Activated CD4-positive, alpha-beta T cell treated with anti-CD3 and anti-CD28 coated beads, Interleukin-2, amount 10 ng/mL, durations not matched to agents 24 days and 14 days (primary cell): ENCODE results near the gene KLRD1. TPM values are rescaled to one million over a fixed set of nuclear protein-coding genes. Genes with fewer than 3 reads are reported as not detected.
A peak's percentile ranks its signal among the peaks of the same experiment; 100 is the strongest.
"Not testable (repeated sequence)": the region's sequence is repeated elsewhere in the genome, so short reads cannot be mapped to it uniquely, and the experiment has no call there.

Source experiments
- DNase-seq: peaks from one replicate; pipeline ENCODE4 v3.0.0; 2022
- H3K27ac Mint-ChIP-seq: one replicate; pipeline ENCODE4 v1.8.0; 2022; ENCODE audit warnings: mild to moderate bottlenecking, mixed read lengths
- H3K27me3 Mint-ChIP-seq: one replicate; pipeline ENCODE4 v1.8.0; 2022; ENCODE audit warnings: mixed read lengths
- H3K36me3 Mint-ChIP-seq: one replicate; pipeline ENCODE4 v1.8.0; 2022; ENCODE audit warnings: low read depth, mild to moderate bottlenecking, mixed read lengths
- H3K4me1 Mint-ChIP-seq: one replicate; pipeline ENCODE4 v1.8.0; 2021; ENCODE audit warnings: mixed read lengths
- H3K4me3 Mint-ChIP-seq: one replicate; pipeline ENCODE4 v1.8.0; 2022; ENCODE audit warnings: mild to moderate bottlenecking, moderate library complexity, mixed read lengths
- H3K9me3 Mint-ChIP-seq: one replicate; pipeline ENCODE4 v1.8.0; 2021; ENCODE audit warnings: mixed read lengths
- intact Hi-C: fragments of 100-400 bp; cut with micrococcal nuclease; formaldehyde crosslinking; loops from one replicate; pipeline ENCODE4 v1.15.1; 2023
- total RNA-seq: library from RNA; stranded (reverse); gene quantifications from 2 replicates; pipeline ENCODE4 v1.2.3, GENCODE V29; 2022

KLRD1 gene
- total RNA-seq, 1 donor from 2014 or later: 1.7 TPM

GRCh38 chr12:10304161-10304574, 3.5 kb upstream of the KLRD1 start:
- Mint-ChIP-seq H3K27ac (peak overlapping the region; percentile 53), H3K9me3 (peaks cover 4% of the 10 kb centered on the region), H3K4me3 (no peak overlapping the region), H3K36me3 (no peaks in the 10 kb centered on the region), H3K4me1 (peaks cover 37% of the 10 kb centered on the region), H3K27me3 (peaks cover 26% of the 10 kb centered on the region)
- intact Hi-C loops: loop anchor here (1.0 to 10.0 kb wide), 7 partner anchors 11 to 1059 kb away; no protein-coding TSS in a partner anchor
- DNase-seq: peak; percentile 69

GRCh38 chr12:10305411-10305810, 2.3 kb upstream of the KLRD1 start:
- no peak for DNase-seq
- no peak overlapping the region for H3K4me3 Mint-ChIP-seq
- no peak overlapping the region for H3K27ac Mint-ChIP-seq
- peaks cover 28% of the 10 kb centered on the region for H3K27me3 Mint-ChIP-seq
- H3K36me3 Mint-ChIP-seq: no peaks in the 10 kb centered on the region
- H3K9me3 Mint-ChIP-seq: no peaks in the 10 kb centered on the region
- peaks cover 37% of the 10 kb centered on the region for H3K4me1 Mint-ChIP-seq
- intact Hi-C loops: loop anchor here (2.0 to 10.0 kb wide), 3 partner anchors 19 to 1061 kb away; no protein-coding TSS in a partner anchor

- peaks cover 24% of the 10 kb centered on the region for H3K27me3 Mint-ChIP-seq
- no peaks in the 10 kb centered on the region for H3K9me3 Mint-ChIP-seq
- intact Hi-C loops: no loop called here
- no peaks in the 10 kb centered on the region for H3K36me3 Mint-ChIP-seq
- H3K4me1 Mint-ChIP-seq: peaks cover 5% of the 10 kb centered on the region
- H3K27ac Mint-ChIP-seq: no peak overlapping the region
- DNase-seq: no peak
- no peak overlapping the region for H3K4me3 Mint-ChIP-seq
Observed at GRCh38 chr12:10310926-10311720, 3.5 kb downstream of the KLRD1 start.

DNA sequence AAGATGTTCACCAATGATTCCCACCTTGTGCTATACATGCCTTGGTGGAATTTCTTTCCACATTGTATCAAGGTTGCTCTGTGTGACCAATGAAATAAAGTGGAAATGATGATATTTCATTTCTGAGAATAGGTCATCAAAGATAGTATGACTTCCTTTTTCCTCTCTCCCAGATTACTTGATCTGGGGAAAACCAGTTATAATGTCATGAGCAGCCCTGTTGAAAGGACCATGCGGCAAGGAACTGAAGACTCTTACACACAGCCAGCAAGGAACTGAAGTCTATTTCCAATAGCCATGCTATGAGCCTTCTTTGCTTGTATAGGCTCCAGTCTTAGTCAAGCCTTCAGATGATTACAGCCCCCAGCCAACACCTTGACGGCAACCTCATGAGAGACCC, 11.7 kb downstream of the KLRD1 start:
- intact Hi-C loops: no loop called here

GRCh38 chr12:10320643-10321042, 13.0 kb downstream of the KLRD1 start:
- Mint-ChIP-seq H3K4me1 (peaks cover 15% of the 10 kb centered on the region), H3K4me3 (peak overlapping the region; percentile 0)

More for the DNA sequence above, 11.7 kb downstream of the KLRD1 start:
- no peak for DNase-seq
- no peak overlapping the region for H3K4me3 Mint-ChIP-seq
- peak overlapping the region; percentile 63 for H3K27ac Mint-ChIP-seq
- peaks cover 9% of the 10 kb centered on the region for H3K27me3 Mint-ChIP-seq
- peaks cover 15% of the 10 kb centered on the region for H3K4me1 Mint-ChIP-seq
- peaks cover 9% of the 10 kb centered on the region for H3K9me3 Mint-ChIP-seq
- H3K36me3 Mint-ChIP-seq: no peaks in the 10 kb centered on the region

DNA sequence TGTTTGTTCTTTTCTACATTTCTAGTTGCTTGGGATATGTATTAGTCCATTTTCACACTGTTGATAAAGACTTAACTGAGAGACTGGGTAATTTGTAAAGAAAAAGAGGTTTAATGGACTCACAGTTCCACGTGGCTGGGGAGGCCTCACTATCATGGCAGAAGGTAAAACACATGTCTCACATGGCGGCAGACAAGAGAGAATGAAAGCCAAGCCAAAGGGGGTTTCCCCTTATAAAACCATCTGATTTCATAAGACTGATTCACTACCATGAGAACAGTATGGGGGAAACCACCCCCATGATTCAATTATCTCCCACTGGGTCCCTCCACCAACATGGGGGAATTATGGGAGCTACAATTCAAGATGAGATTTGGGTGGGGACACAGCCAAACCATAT, 21.0 kb downstream of the KLRD1 start:
- H3K4me1 Mint-ChIP-seq, H3K36me3 Mint-ChIP-seq, H3K4me3 Mint-ChIP-seq, H3K9me3 Mint-ChIP-seq, H3K27ac Mint-ChIP-seq, DNase-seq, intact Hi-C loops: not testable (repeated sequence)
- H3K27me3 Mint-ChIP-seq: peaks cover 12% of the 10 kb centered on the region

More at GRCh38 chr12:10320643-10321042, 13.0 kb downstream of the KLRD1 start:
- Mint-ChIP-seq H3K27me3 (peaks cover 7% of the 10 kb centered on the region), H3K9me3 (peaks cover 13% of the 10 kb centered on the region), H3K27ac (peak overlapping the region; percentile 77), H3K36me3 (no peaks in the 10 kb centered on the region)
- DNase-seq: no peak
- intact Hi-C loops: loop anchor here (1.0 to 2.0 kb wide), 3 partner anchors 16 to 221 kb away; no protein-coding TSS in a partner anchor

DNA sequence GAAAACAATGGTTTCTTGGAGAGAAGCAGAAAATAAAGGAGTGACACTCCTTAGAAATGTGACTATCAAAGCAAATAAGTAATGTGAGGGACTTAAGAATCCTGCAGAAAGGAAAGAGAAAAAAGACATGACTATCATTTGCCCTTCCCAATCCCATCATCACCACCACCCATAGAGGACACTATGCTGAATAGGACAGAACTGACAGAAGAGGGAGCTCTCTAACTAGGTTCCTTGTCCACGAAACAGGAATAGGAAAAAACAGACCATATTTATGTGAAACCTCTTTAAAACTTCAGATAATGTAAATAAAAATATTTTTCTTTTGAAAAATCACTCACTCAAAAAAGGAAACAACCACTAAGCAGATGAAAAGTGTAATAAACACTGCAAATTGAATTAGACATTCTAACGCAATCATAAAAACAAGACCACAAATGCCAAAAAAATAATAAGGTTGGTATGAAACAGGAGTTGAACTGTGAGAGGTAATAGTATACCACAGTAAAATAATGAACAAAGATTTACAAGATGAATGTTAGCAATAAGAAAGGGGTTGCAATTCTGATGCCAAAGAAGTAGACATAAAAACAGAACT, 24.1 kb downstream of the KLRD1 start:
- H3K9me3 Mint-ChIP-seq: no peaks in the 10 kb centered on the region
- peaks cover 11% of the 10 kb centered on the region for H3K27me3 Mint-ChIP-seq
- H3K27ac Mint-ChIP-seq: no peak overlapping the region
- H3K4me1 Mint-ChIP-seq: no peaks in the 10 kb centered on the region
- DNase-seq: no peak
- no peak overlapping the region for H3K4me3 Mint-ChIP-seq
- intact Hi-C loops: loop anchor here (2.0 kb wide), 1 partner anchor 231 kb away; no protein-coding TSS in a partner anchor
- no peaks in the 10 kb centered on the region for H3K36me3 Mint-ChIP-seq

DNA sequence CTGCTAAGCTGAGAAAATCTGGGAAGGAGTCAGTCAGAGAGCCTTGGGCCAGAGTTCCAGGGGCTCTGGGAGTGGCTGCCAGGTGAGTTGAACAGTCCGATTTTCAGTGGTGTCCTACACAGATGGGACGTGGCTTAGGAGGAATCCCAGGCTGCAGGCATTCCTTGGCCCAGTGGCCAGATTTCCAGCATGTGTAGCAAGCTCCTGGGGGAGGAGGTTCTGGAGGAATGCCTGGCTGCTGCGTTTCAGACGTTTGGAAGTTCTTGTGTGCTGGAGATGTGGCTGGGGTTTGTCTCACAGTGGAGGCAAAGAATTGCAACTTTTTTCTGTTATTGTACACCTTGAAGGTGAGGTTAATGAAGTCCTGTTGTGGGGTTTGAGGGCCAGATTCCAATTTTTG, 28.5 kb downstream of the KLRD1 start:
- H3K4me3 Mint-ChIP-seq, H3K9me3 Mint-ChIP-seq, H3K4me1 Mint-ChIP-seq, H3K27ac Mint-ChIP-seq, DNase-seq, intact Hi-C loops, H3K36me3 Mint-ChIP-seq: not testable (repeated sequence)
- H3K27me3 Mint-ChIP-seq: peaks cover 28% of the 10 kb centered on the region

DNA sequence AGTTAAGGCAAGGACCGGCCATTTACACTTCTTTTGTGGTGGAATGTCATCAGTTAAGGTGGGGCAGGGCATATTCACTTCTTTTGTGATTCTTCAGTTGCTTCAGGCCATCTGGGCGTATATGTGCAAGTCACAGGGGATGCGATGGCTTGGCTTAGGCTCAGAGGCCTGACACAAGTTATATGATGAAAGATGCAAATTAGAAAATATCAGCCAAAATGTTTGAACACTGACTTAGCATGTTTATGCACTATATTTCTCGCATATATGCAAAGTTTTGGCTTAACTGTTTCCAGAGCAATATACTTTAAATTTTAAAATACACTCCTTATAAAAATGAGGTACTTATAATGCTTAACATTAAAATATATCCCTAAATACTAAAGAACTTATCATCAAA, 30.8 kb downstream of the KLRD1 start:
- H3K4me3 Mint-ChIP-seq, H3K36me3 Mint-ChIP-seq, intact Hi-C loops, H3K27ac Mint-ChIP-seq, H3K4me1 Mint-ChIP-seq, DNase-seq, H3K9me3 Mint-ChIP-seq: not testable (repeated sequence)
- peaks cover 28% of the 10 kb centered on the region for H3K27me3 Mint-ChIP-seq

- Mint-ChIP-seq H3K27me3 (peaks cover 28% of the 10 kb centered on the region), H3K4me1 (peaks cover 5% of the 10 kb centered on the region), H3K9me3 (peaks cover 9% of the 10 kb centered on the region), H3K27ac (no peak overlapping the region), H3K4me3 (no peak overlapping the region), H3K36me3 (no peaks in the 10 kb centered on the region)
- intact Hi-C loops: no loop called here
- DNase-seq: no peak
Observed at GRCh38 chr12:10339053-10339840, 31.6 kb downstream of the KLRD1 start.

DNA sequence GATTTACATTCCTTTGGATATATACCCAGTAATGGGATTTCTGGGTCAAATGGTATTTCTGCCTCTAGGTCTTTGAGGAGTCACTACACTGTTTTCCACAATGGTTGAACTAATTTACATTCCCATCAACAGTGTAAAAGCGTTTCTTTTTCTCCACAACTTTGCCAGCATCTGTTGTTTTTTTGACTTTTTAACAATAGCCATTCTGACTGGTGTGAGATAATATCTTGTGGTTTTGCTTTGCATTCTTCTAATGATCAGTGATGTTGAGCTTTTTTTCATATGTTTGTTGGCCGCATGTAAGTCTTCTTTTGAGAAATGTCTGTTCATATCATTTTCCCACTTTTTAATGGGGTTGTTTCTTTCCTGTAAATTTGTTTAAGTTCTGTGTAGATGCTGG, 33.3 kb downstream of the KLRD1 start:
- H3K4me1 Mint-ChIP-seq, H3K4me3 Mint-ChIP-seq, H3K36me3 Mint-ChIP-seq, intact Hi-C loops, H3K27ac Mint-ChIP-seq, DNase-seq, H3K9me3 Mint-ChIP-seq: not testable (repeated sequence)
- H3K27me3 Mint-ChIP-seq: peaks cover 26% of the 10 kb centered on the region

DNA sequence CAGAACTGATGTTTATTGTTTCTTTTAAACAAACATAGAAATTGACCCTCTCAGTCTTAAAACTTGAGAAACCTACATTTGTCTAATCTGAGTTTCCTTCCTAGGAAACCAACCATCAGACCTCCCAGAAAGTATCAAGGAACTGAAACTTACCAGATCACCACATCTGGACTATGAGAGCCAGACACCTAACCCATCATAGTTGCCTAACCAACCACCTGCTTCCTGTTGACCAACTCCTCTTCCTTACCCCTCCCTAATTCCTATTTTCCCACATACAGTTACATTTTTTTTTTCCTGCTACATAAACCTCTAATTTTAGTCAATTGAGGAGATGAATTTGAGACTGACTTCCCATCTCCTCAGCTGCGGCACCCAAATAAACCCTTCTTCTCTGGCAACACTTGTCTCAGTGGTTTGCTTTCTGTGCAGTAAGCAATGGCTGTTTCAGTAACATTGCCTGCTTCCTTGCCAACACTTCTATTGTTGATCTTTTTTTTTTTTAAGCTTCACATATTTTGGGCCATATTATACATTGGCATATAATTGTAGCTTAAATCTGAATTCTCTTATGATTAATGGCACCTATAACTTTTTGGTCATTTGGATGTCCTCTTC, 34.3 kb downstream of the KLRD1 start:
- intact Hi-C loops: no loop called here
- peaks cover 9% of the 10 kb centered on the region for H3K9me3 Mint-ChIP-seq
- H3K27ac Mint-ChIP-seq: no peak overlapping the region
- H3K36me3 Mint-ChIP-seq: no peaks in the 10 kb centered on the region
- H3K4me1 Mint-ChIP-seq: peaks cover 5% of the 10 kb centered on the region
- no peak for DNase-seq
- H3K27me3 Mint-ChIP-seq: peaks cover 26% of the 10 kb centered on the region
- no peak overlapping the region for H3K4me3 Mint-ChIP-seq

DNA sequence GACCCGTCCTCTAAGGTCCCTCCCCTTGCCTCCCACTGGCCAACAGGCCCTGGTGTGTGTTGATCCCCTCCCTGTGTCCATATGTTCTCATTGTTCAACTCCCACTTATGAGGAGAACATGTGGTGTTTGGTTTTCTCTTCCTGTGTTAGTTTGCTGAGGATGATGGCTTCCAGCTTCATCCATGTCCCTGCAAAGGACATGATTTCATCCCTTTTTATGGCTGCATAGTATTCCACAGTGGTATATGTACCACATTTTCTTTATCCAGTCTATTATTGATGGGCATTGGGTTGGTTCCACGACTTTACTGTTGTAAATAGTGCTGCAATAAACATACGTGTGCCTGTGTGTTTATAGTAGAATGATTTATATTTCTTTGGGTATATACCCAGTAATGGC, 43.8 kb downstream of the KLRD1 start:
- H3K9me3 Mint-ChIP-seq, DNase-seq, H3K36me3 Mint-ChIP-seq, H3K4me1 Mint-ChIP-seq, H3K27ac Mint-ChIP-seq, H3K4me3 Mint-ChIP-seq, intact Hi-C loops: not testable (repeated sequence)
- peaks cover 17% of the 10 kb centered on the region for H3K27me3 Mint-ChIP-seq
